A673 (cell line): ENCODE measurements around the gene MYO5B. TPM values are rescaled to one million over a fixed set of nuclear protein-coding genes. Genes with fewer than 3 reads are reported as not detected.

Source experiments
- BruUV-seq: library from RNA; stranded (reverse); fragments of 400-500 nt; replicated peaks from 2 replicates; lab custom pipeline; 2021; lab: Mats Ljungman, UMichigan
- CTCF ChIA-PET: fragments of 300-600 bp; sonication (Branson Sonifier 250); formaldehyde crosslinking; loops from one replicate; lab custom pipeline; 2022; ENCODE audit warnings: antibody characterized with exemption; lab: Charles Lee
- POLR2A ChIA-PET: fragments of 300-600 bp; sonication (Branson Sonifier 250); formaldehyde crosslinking; loops from one replicate; lab custom pipeline; 2022; ENCODE audit warnings: antibody characterized with exemption; ENCODE audit not compliant: low non-redundant PET; lab: Charles Lee
- DNase-seq: peaks from one replicate; pipeline ENCODE4 v3.0.0-alpha.2; 2015; ENCODE audit warnings: low spot score
- H3K27ac ChIP-seq: fragments of 200-600 bp; sonication (generic); 2 replicates; pipeline ENCODE4 v1.5.1; 2016; ENCODE audit warnings: mixed run types, low read depth, mild to moderate bottlenecking, mixed read lengths, antibody characterized with exemption, low read length; ENCODE audit not compliant: poor library complexity, severe bottlenecking
- H3K27me3 ChIP-seq: fragments of 200-600 bp; sonication (generic); replicated peaks from 2 replicates; pipeline ENCODE4 v1.6.1; 2017; ENCODE audit warnings: mixed run types, low read depth, mild to moderate bottlenecking, mixed read lengths, antibody characterized with exemption, low read length; ENCODE audit not compliant: insufficient read depth, poor library complexity
- H3K36me3 ChIP-seq: fragments of 200-600 bp; sonication (generic); 2 replicates; pipeline ENCODE4 v1.6.1; 2016; ENCODE audit warnings: mixed run types, mild to moderate bottlenecking, mixed read lengths, antibody characterized with exemption, low read length; ENCODE audit not compliant: insufficient read depth, poor library complexity, severe bottlenecking
- H3K4me1 ChIP-seq: fragments of 200-600 bp; sonication (generic); 2 replicates; pipeline ENCODE4 v1.6.1; 2017; ENCODE audit warnings: mixed run types, mild to moderate bottlenecking, mixed read lengths, antibody characterized with exemption, low read length; ENCODE audit not compliant: insufficient read depth, poor library complexity, severe bottlenecking
- H3K4me3 ChIP-seq: fragments of 200-600 bp; sonication (generic); 2 replicates; pipeline ENCODE4 v1.5.1; 2016; ENCODE audit warnings: low read depth, mixed run types, mild to moderate bottlenecking, mixed read lengths, low read length; ENCODE audit not compliant: poor library complexity, severe bottlenecking
- H3K9me3 ChIP-seq: fragments of 200-600 bp; sonication (generic); 2 replicates; pipeline ENCODE4 v1.6.1; 2016; ENCODE audit warnings: mixed run types, low read depth, mild to moderate bottlenecking, mixed read lengths, antibody characterized with exemption, low read length; ENCODE audit not compliant: poor library complexity, severe bottlenecking
- EZH2 ChIP-seq: fragments of 200-600 bp; sonication (generic); IDR thresholded peaks from 2 replicates; pipeline ENCODE4 v1.6.1; 2017; ENCODE audit warnings: borderline replicate concordance, low read depth, mild to moderate bottlenecking, mixed read lengths, antibody characterized with exemption, low read length; ENCODE audit not compliant: poor library complexity, severe bottlenecking
- intact Hi-C: fragments of 100-400 bp; cut with micrococcal nuclease; formaldehyde crosslinking; loops from one replicate; pipeline ENCODE4 v1.10.0; 2022; ENCODE audit not compliant: unreplicated experiment
- total RNA-seq: library from RNA; stranded (reverse); gene quantifications from 2 replicates; pipeline ENCODE4 v1.2.3, GENCODE V29; 2021
- TF ChIP-seq, protein P1 (sequence below): fragments of 300-800, 200-600 bp; sonication (generic); conservative IDR thresholded peaks from 2 replicates; pipeline ENCODE4 v1.5.1; 2017; ENCODE audit warnings: low read depth, mild to moderate bottlenecking, antibody characterized with exemption, low read length, moderate library complexity, mixed read lengths

The MYO5B gene
- total RNA-seq, 1 experiment from 2014 or later = 0.30 TPM

DNA sequence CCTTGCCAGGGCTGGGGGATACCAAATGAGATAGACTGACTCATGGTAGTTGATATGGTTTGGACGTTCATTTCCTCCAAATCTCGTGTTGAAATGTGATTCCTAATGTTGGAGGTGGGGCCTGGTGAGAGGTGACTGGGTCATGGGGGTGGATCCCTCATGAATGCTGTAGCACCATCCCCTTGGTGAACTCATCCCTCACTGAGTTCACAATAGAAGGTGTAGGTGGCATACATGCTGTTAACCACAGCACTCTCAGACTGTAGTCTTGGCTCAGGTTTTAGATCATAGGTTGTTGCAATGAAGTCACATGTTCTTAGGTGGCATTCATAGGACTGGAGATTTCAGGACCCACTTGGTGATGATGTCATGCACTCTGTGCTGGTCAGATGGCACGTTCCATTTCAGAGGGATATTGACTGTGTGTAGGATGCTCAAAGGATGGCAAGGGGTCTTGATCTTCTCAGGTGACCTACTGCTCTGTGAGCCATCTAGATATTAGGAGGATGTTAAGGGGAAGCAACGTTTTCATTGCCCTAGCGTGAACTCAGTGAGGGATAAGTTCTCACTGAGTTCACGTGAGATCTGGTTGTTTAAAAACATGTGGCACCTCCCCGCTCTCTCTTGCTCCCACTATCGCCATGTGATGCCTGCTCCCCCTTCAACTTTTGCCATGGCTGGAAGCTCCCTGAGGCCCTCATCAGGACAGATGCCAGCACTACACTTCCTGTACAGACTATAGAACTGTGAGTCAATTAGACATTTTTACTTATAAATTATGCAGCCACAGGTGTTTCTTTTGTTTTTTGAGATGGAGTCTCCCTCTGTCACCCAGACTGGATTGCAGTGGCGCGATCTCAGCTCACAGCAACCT is 307.8 kb downstream of the MYO5B start:
- no peak overlapping the region for H3K4me3 ChIP-seq
- H3K27me3 ChIP-seq = no peaks in the 10 kb centered on the region
- H3K9me3 ChIP-seq = no peaks in the 10 kb centered on the region
- no peak overlapping the region for H3K27ac ChIP-seq
- no peaks in the 10 kb centered on the region for H3K36me3 ChIP-seq
- intact Hi-C loops = no loop called here
- ChIA-PET CTCF (no interaction called here), POLR2A (no interaction called here)
- H3K4me1 ChIP-seq = no peaks in the 10 kb centered on the region
- DNase-seq = peak; percentile 16
- no TSS peak for BruUV-seq
- TF ChIP-seq, protein P1, sequence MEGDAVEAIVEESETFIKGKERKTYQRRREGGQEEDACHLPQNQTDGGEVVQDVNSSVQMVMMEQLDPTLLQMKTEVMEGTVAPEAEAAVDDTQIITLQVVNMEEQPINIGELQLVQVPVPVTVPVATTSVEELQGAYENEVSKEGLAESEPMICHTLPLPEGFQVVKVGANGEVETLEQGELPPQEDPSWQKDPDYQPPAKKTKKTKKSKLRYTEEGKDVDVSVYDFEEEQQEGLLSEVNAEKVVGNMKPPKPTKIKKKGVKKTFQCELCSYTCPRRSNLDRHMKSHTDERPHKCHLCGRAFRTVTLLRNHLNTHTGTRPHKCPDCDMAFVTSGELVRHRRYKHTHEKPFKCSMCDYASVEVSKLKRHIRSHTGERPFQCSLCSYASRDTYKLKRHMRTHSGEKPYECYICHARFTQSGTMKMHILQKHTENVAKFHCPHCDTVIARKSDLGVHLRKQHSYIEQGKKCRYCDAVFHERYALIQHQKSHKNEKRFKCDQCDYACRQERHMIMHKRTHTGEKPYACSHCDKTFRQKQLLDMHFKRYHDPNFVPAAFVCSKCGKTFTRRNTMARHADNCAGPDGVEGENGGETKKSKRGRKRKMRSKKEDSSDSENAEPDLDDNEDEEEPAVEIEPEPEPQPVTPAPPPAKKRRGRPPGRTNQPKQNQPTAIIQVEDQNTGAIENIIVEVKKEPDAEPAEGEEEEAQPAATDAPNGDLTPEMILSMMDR = peak; percentile 41
- no peak for TF ChIP-seq EZH2

DNA sequence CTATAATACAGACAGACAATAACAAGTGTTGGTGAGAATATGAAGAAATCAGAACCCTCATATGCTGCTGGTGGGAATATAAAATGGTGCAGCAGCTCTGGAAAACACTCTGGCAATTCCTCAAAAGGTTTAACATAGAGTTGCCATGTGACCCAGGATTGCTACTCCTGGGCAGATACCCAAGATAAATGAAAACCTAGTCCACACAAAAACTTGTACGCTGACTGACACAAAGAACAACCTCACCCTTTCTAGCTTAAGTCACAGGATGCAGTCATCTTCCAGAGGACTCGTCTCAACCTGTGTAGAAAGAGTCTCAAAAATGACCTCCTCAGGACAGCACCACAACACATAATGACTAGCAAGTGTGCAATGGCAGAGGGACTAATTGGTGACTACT is 310.0 kb downstream of the MYO5B start:
- no peak for TF ChIP-seq EZH2
- TF ChIP-seq, protein P1 = no peak
- Histone ChIP-seq H3K4me1 (no peaks in the 10 kb centered on the region), H3K27me3 (peaks cover 10% of the 10 kb centered on the region), H3K27ac (no peak overlapping the region), H3K36me3 (no peaks in the 10 kb centered on the region), H3K9me3 (no peaks in the 10 kb centered on the region), H3K4me3 (no peak overlapping the region)
- intact Hi-C loops = no loop called here
- ChIA-PET POLR2A (no interaction called here), CTCF (no interaction called here)
- BruUV-seq = no TSS peak
- no peak for DNase-seq

DNA sequence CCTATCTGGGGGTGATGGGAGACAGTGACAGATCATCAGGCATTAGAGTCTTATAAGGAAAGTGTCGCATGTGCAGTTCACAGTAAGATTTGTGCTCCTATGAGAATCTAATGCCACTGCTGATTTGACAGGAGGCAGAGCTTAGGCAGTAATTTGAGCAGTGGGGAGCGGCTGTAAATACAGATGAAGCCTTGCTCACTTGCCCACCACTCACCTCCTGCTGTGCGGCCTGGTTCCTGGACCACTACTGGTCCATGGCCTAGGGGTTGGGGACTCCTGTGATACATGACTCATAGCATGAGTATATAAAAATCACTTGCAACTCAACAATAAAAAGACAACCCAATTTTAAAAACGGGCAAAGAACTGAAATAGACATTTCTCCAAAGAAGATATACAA is 310.5 kb downstream of the MYO5B start:
- Histone ChIP-seq H3K27me3 (peaks cover 15% of the 10 kb centered on the region), H3K4me3 (no peak overlapping the region), H3K36me3 (no peaks in the 10 kb centered on the region), H3K27ac (no peak overlapping the region), H3K4me1 (no peaks in the 10 kb centered on the region), H3K9me3 (no peaks in the 10 kb centered on the region)
- DNase-seq = no peak
- ChIA-PET POLR2A (no interaction called here), CTCF (no interaction called here)
- TF ChIP-seq, protein P1 = no peak
- no peak for TF ChIP-seq EZH2
- intact Hi-C loops = no loop called here
- BruUV-seq = no TSS peak
